OCI-LY7 (cell line): Measurements from ENCODE around the gene GPHN.

Source experiments
- CTCF ChIP-seq: fragments of 200-600 bp; sonication (generic); conservative IDR thresholded peaks from 2 replicates; pipeline ENCODE4 v1.5.1; 2014; ENCODE audit warnings: mild to moderate bottlenecking, antibody characterized with exemption, low read length, moderate library complexity, mixed read lengths
- EZH2phosphoT487 ChIP-seq: fragments of 200-600 bp; sonication (generic); IDR thresholded peaks from 2 replicates; pipeline ENCODE4 v1.6.1; 2018; ENCODE audit warnings: low read depth, borderline replicate concordance, mild to moderate bottlenecking, mixed run types, antibody characterized with exemption, low read length, moderate library complexity, mixed read lengths

GRCh38 chr14:66813636-66814035, 305.7 kb downstream of the GPHN start:
- no peak for TF ChIP-seq CTCF
- TF ChIP-seq EZH2phosphoT487 = no peak
